ENCODE results near the gene CRLF3.

- TF ChIP-seq TAF1 (IDR thresholded peaks at IDR 0.05; ENCODE audit: borderline replicate concordance, low read depth, low read length) (no peak), POLR2A (IDR thresholded peaks at IDR 0.05; ENCODE audit: low read depth, low read length) (no peak)
Observed at GRCh38 chr17:30805944-30806456, 18.5 kb downstream of the CRLF3 start.
